NCI-H2081 treated with DMSO at 0.1 percent for 48 hours (cell line): ENCODE measurements around the gene DNAH2.
A peak's percentile ranks its signal among the peaks of the same experiment; 100 is the strongest.
"Not testable (repeated sequence)": the region's sequence is repeated elsewhere in the genome, so short reads cannot be mapped to it uniquely, and the experiment has no call there.

Experiments used
- DNase-seq: peaks from one replicate; lab custom pipeline; 2025; lab: John Stamatoyannopoulos, UW

The DNAH2 gene

GRCh38 chr17:7850701-7851437 lies 133.3 kb downstream of the DNAH2 start:
- DNase-seq: no peak

GRCh38 chr17:7851438-7852261 lies 134.1 kb downstream of the DNAH2 start:
- DNase-seq: peak; percentile 12

GRCh38 chr17:7852262-7852670 lies 134.7 kb downstream of the DNAH2 start:
- DNase-seq: no peak

- no peak for DNase-seq
Measured at GRCh38 chr17:7852919-7853690, 135.6 kb downstream of the DNAH2 start.

- DNase-seq: no peak
Measured at GRCh38 chr17:7853691-7854038, 136.1 kb downstream of the DNAH2 start.

- DNase-seq: no peak
Measured at GRCh38 chr17:7854078-7854777, 136.7 kb downstream of the DNAH2 start.

- DNase-seq: no peak
Measured at GRCh38 chr17:7854851-7855659, 137.5 kb downstream of the DNAH2 start, which contains the start of gene TMEM88. Gene TMEM88, plus strand, starts transcription at chr17:7855066. Its CDS starts 9 bp downstream, at chr17:7855075.

GRCh38 chr17:7855660-7856010 lies 138.1 kb downstream of the DNAH2 start:
- DNase-seq: no peak

- no peak for DNase-seq
Measured at GRCh38 chr17:7856011-7856810, 138.7 kb downstream of the DNAH2 start.

- DNase-seq: peak; percentile 89
Measured at GRCh38 chr17:7856811-7857712, 139.5 kb downstream of the DNAH2 start, which contains the start of gene NAA38. Gene NAA38, minus strand, starts transcription at chr17:7857559. Its CDS starts 96 bp downstream, at chr17:7857463.

GRCh38 chr17:7857713-7858521 lies 140.4 kb downstream of the DNAH2 start, which contains the start of gene CYB5D1:
Gene CYB5D1, plus strand, starts transcription at chr17:7858003. Its CDS starts 132 bp downstream, at chr17:7858135.
- DNase-seq: peak; percentile 88

GRCh38 chr17:7858522-7858810 lies 140.9 kb downstream of the DNAH2 start:
- no peak for DNase-seq

GRCh38 chr17:7859028-7859427 lies 141.5 kb downstream of the DNAH2 start:
- DNase-seq: no peak

GRCh38 chr17:7862692-7863437 lies 145.3 kb downstream of the DNAH2 start:
- no peak for DNase-seq

GRCh38 chr17:7864384-7864783 lies 146.8 kb downstream of the DNAH2 start:
- not testable (repeated sequence) for DNase-seq

GRCh38 chr17:7864995-7865650 lies 147.6 kb downstream of the DNAH2 start:
- DNase-seq: no peak

- DNase-seq: no peak
Measured at GRCh38 chr17:7867881-7868329, 150.4 kb downstream of the DNAH2 start.
